H1 (cell line): ENCODE data around the gene COL25A1. TPM values are rescaled to one million over a fixed set of nuclear protein-coding genes. Genes with fewer than 3 reads are reported as not detected.

Source experiments
- CBX8 ChIP-seq: fragments of 300-800, 300-1000 bp; sonication (generic); IDR thresholded peaks from 2 replicates; pipeline ENCODE4 v1.7.1; 2016; ENCODE audit warnings: low read depth, low read length, borderline replicate concordance
- EP300 ChIP-seq, 2 experiments: IDR thresholded peaks; 1 replicate in 1 of 2; 2 replicates in 1 of 2; pipeline ENCODE4 v1.6.1; 2011 to 2012; ENCODE audit warnings: low read depth in 2 of 2, low read length in 2 of 2, mild to moderate bottlenecking in 2 of 2, borderline replicate concordance in 1 of 2, inconsistent platforms in 1 of 2, moderate library complexity in 1 of 2
- POU5F1 ChIP-seq: IDR thresholded peaks from 2 replicates; pipeline ENCODE4 v1.6.1; 2011; ENCODE audit warnings: low read depth, mild to moderate bottlenecking, low read length, moderate library complexity
- RXRA ChIP-seq: IDR thresholded peaks from 2 replicates; pipeline ENCODE4 v1.6.1; 2011; ENCODE audit warnings: low read depth, mild to moderate bottlenecking, low read length, moderate library complexity; ENCODE audit not compliant: insufficient read depth
- SAP30 ChIP-seq: fragments of 300-600 bp; sonication (generic); IDR thresholded peaks from 2 replicates; pipeline ENCODE4 v1.7.1; 2012; ENCODE audit warnings: low read length, moderate library complexity, mild to moderate bottlenecking, inconsistent platforms; ENCODE audit not compliant: insufficient read depth, insufficient replicate concordance
- polyA plus RNA-seq, 7 experiments: library from polyadenylated mRNA; depleted of rRNA in 3 of 7; stranded (reverse) in 5 of 7; unstranded in 2 of 7; fragments of >200 nt in 5 of 7; fragments of 200-250 nt in 2 of 7; gene quantifications; 1 replicate in 5 of 7; 2 replicates in 1 of 7; 4 replicates in 1 of 7; pipeline versions ENCODE4 v1.2.1 to v1.2.3, GENCODE V29; 2011 to 2013; ENCODE audit warnings: missing spikeins in 2 of 7, mixed read lengths in 2 of 7
- total RNA-seq: library from RNA; stranded (reverse); fragmentation: NEBNext Ultra II Directional; extraction: Animal tissue kit (Norgen Biotek cat#: 25700); gene quantifications from 2 replicates; pipeline ENCODE4 v1.2.1, GENCODE V29; 2021

The COL25A1 gene
- total and polyA plus RNA-seq, 2 of the 8 experiments (the other 6 are each of a cell fraction or from before 2014, with no cell fraction given) = 1.1 to 8.3 TPM

DNA sequence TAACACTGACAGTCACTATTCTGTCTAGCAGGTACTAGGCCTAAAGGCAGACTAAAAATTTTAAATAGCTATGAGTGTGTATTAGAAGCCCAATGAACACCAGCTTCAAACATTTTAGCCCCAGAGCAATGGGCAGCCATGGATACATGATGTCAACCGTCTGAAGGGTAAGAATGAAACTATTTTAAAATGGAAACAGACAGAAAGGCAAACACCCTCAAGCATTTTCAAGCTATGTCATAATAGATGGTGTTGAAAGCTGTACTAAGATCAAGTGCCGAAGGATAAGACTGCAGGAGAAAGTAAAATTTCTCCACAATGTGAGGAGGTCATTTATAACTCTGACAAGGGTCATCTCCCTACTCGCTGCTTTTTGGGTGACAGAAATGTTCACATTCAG, 225.0 kb downstream of the COL25A1 start (continued):
- TF ChIP-seq CBX8 (no peak), SAP30 (no peak), RXRA (no peak), EP300 (IDR thresholded peaks at IDR 0.05; ENCODE audit: borderline replicate concordance in 1 of 2, low read depth in 2 of 2, low read length in 2 of 2) (no peak), POU5F1 (no peak)
